ENCODE measurements around the gene RAB3GAP1. TPM values are rescaled to one million over a fixed set of nuclear protein-coding genes. Genes with fewer than 3 reads are reported as not detected.

Gene RAB3GAP1
- total RNA-seq, 1 experiment from 2014 or later, result 32.0 TPM

GRCh38 chr2:135169900-135170753 is 118.0 kb downstream of the RAB3GAP1 start:
- peaks cover 38 to 53% (median 51%) of the 10 kb centered on the region in 3 experiments for H3K36me3 Mint-ChIP-seq (ENCODE audit: insufficient read depth in 1 of 3, low read depth in 3 of 3)
- H3K27me3 Mint-ChIP-seq (ENCODE audit: low read depth), result no peaks in the 10 kb centered on the region
- Histone ChIP-seq H2AK5ac (ENCODE audit: insufficient read length, low read length) (no peak overlapping the region), H4K5ac (ENCODE audit: insufficient read length, low read depth, low read length) (no peak overlapping the region), H3K4ac (ENCODE audit: low read depth, low read length) (no peak overlapping the region), H3T11ph (ENCODE audit: low read length) (no peak overlapping the region), H2BK15ac (ENCODE audit: low read depth, low read length) (no peak overlapping the region), H4K20me1 (ENCODE audit: control insufficient read depth, insufficient read depth, insufficient read length) (no peaks in the 10 kb centered on the region), H3K23ac (ENCODE audit: insufficient read length, low read depth, low read length) (no peak overlapping the region), H3K23me2 (ENCODE audit: insufficient read length, low read depth, low read length, poor library complexity, severe bottlenecking) (no peaks in the 10 kb centered on the region), H3K27ac (ENCODE audit: insufficient read length, low read depth, low read length) (no peak overlapping the region), H3K4me2 (ENCODE audit: insufficient read depth, insufficient read length, low read length) (no peak overlapping the region), H3K79me2 (ENCODE audit: insufficient read depth, low read length) (no peaks in the 10 kb centered on the region), H3K56ac (ENCODE audit: insufficient read length, low read depth, low read length) (no peak overlapping the region), H3K18ac (ENCODE audit: insufficient read length, low read depth, low read length) (no peak overlapping the region), H4K8ac (replicated peaks; ENCODE audit: insufficient read length, low read depth, low read length) (no peak overlapping the region), H3K9me3 (ENCODE audit: control insufficient read depth, low read depth, low read length) (no peaks in the 10 kb centered on the region), H3K4me1 (ENCODE audit: insufficient read depth, low read length) (no peaks in the 10 kb centered on the region; the same call in 1 of the 2 replicates), H2AFZ (ENCODE audit: low read length) (no peak overlapping the region), H3K14ac (ENCODE audit: insufficient read depth, low read length) (no peak overlapping the region), H2BK12ac (ENCODE audit: insufficient read length, low read depth, low read length) (no peak overlapping the region), H2BK120ac (ENCODE audit: low read depth, low read length, poor library complexity, severe bottlenecking) (no peak overlapping the region), H3K27me3 (ENCODE audit: insufficient read depth, low read length) (no peaks in the 10 kb centered on the region), H2BK20ac (ENCODE audit: low read depth, low read length, poor library complexity, severe bottlenecking) (no peak overlapping the region), H2BK5ac (ENCODE audit: insufficient read length, low read length) (no peak overlapping the region), H4K91ac (ENCODE audit: insufficient read length, low read depth, low read length) (no peak overlapping the region), H3K9ac (ENCODE audit: extremely low read depth, insufficient read length, low read length) (no peak overlapping the region), H3K79me1 (ENCODE audit: insufficient read depth, low read depth, low read length, poor library complexity, severe bottlenecking) (no peaks in the 10 kb centered on the region)
- no peak overlapping the region for H3K4me3 Mint-ChIP-seq
- H3K4me1 Mint-ChIP-seq, result peaks cover 3 to 8% of the 10 kb centered on the region in 2 experiments; a peak in 1 of 4 replicates
- H3K9me3 Mint-ChIP-seq, result no peaks in the 10 kb centered on the region
- no peak for TF ChIP-seq CTCF (conservative IDR thresholded peaks at IDR 0.05)
- no CpG with 5 or more reads among the region's 11 CpGs for WGBS (ENCODE audit: extremely low coverage, insufficient read length, low lambda C conversion rate)
- H3K27ac Mint-ChIP-seq, result no peak overlapping the region
- DNase-seq, result no peak

All from H9 (cell line).